Upper lobe of left lung (tissue), 4 donors: Measurements from ENCODE around the gene RAB44.

Experiments
- CTCF ChIP-seq, 6 experiments: fragments of 450-650 bp in 4 of 6; fragments of 200-600 bp in 2 of 6; sonication (generic) in 2 of 6; IDR thresholded peaks; one replicate each; pipeline ENCODE4 v1.5.1; 2016 to 2019; ENCODE audit warnings: antibody characterized with exemption in 6 of 6
- EP300 ChIP-seq, 4 donors: sonication (generic); formaldehyde crosslinking; IDR thresholded peaks; one replicate each; pipeline ENCODE4 v1.5.1; 2017; ENCODE audit warnings: antibody characterized with exemption in 4 of 4, control low read depth in 2 of 4
- POLR2AphosphoS5 ChIP-seq, 2 donors: sonication (generic); formaldehyde crosslinking; IDR thresholded peaks; one replicate each; pipeline ENCODE4 v1.5.1; 2017; ENCODE audit warnings: antibody characterized with exemption in 2 of 2

GRCh38 chr6:36769183-36769675 is 71.6 kb downstream of the RAB44 start:
- no peak for TF ChIP-seq POLR2AphosphoS5 (IDR thresholded peaks at IDR 0.05)
- TF ChIP-seq EP300 (IDR thresholded peaks at IDR 0.05), result no peak
- no peak for TF ChIP-seq CTCF (IDR thresholded peaks at IDR 0.05)
